AG10803 (cell line): ENCODE results near the gene BCAS3.

Source experiments
- DNase-seq: peaks from one replicate; pipeline ENCODE4 v3.0.0; 2010; ENCODE audit warnings: low read depth
- H3K4me3 ChIP-seq: 2 replicates; pipeline ENCODE4 v1.5.1; 2011; ENCODE audit warnings: mild to moderate bottlenecking, low read length, control low read depth
- TF ChIP-seq, protein P1 (sequence below): conservative IDR thresholded peaks from 2 replicates; pipeline ENCODE4 v1.5.1; 2011; ENCODE audit warnings: mild to moderate bottlenecking, low read length, control low read depth, inconsistent platforms

Gene BCAS3

DNA sequence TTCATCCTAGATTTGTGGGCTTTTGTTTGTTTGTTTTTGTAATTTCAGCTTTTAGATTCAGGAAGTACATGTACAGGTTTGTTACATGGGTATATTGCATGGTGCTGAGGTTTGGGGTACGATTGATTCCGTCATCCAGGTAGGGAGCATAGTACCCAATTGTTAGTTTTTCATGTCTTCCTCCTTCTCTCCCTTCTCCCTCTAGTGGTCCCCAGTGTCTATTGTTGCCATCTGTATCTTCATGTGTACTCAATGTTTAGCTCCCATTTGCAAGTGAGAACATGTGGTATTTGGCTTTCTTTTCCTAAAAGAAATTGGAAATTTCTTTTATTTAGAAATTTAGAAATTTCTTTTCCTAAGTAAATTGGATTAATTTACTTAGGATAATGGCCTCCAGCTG, 37.1 kb upstream of the BCAS3 start:
- no peak overlapping the region for H3K4me3 ChIP-seq
- DNase-seq, result peak; percentile 17
- TF ChIP-seq, protein P1, sequence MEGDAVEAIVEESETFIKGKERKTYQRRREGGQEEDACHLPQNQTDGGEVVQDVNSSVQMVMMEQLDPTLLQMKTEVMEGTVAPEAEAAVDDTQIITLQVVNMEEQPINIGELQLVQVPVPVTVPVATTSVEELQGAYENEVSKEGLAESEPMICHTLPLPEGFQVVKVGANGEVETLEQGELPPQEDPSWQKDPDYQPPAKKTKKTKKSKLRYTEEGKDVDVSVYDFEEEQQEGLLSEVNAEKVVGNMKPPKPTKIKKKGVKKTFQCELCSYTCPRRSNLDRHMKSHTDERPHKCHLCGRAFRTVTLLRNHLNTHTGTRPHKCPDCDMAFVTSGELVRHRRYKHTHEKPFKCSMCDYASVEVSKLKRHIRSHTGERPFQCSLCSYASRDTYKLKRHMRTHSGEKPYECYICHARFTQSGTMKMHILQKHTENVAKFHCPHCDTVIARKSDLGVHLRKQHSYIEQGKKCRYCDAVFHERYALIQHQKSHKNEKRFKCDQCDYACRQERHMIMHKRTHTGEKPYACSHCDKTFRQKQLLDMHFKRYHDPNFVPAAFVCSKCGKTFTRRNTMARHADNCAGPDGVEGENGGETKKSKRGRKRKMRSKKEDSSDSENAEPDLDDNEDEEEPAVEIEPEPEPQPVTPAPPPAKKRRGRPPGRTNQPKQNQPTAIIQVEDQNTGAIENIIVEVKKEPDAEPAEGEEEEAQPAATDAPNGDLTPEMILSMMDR, result peak; percentile 63

DNA sequence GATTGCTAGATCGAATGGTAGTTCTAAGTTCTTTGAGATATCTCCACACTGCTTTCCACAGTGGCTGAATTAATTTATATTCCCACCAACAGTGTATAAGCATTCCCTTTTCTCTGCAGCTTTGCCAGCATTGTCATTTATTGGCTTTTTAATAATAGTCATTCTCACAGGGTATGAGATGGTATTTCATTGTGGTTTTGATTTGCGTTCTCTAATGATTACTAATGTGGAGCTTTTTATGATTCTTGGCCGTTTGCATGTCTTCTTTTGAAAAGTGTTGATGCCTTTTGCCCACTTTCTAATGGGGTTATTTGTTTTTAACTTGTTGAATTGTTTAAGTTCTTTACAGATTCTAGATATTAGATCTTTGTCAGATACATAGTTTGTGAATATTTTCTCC, 36.5 kb upstream of the BCAS3 start:
- no peak overlapping the region for H3K4me3 ChIP-seq
- peak; percentile 47 for DNase-seq
- TF ChIP-seq, protein P1, result no peak

DNA sequence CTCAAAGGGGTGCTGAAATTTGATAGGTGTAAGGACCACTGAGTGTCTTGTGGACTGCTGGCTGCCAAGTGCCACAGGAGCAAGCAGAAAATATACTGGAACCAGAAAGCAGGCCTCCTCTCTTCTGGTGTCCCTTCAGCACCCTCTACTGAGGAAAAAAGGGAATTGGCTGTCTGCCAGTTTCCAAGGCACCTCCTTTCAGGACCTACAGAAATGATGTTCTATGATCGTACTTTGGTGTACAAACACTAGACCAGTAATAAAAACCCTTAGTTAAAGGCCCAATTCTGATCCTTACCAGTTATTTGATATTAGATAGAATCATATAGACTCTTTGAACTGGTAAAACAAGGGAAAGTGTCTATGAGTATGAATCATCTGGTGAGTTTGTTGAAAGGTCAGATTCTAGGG, 35.8 kb upstream of the BCAS3 start:
- TF ChIP-seq, protein P1, result peak; percentile 61
- peak; percentile 63 for DNase-seq
- H3K4me3 ChIP-seq, result no peak overlapping the region

DNA sequence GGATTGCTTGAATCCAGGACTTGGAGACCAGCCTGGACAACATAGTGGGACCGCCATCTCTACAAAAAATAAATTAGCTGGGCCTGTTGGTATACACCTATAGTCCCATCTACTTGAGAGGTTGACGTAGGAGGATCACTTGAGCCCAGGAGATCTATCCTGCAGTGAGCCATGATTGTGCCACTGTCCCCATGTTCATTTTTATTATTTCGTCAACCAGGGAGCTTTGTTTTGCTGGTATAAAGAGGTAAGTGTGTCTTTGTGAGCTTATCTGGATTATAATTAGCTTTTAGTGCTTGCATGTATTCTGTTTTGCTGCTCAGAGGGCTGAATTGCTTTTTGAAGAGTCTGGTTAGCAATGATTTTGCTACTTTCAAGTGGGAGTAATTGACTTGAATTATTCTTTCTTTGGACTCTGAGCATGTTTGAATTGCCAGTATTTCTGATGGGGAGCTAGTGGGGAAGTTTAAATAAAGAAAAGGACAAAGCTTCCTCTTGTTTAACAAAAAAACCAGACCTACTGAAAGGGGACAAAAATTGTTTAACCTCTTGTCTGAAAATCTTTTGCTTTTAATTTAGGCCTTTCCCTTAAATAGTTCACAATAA, 31.6 kb upstream of the BCAS3 start:
- H3K4me3 ChIP-seq, result no peak overlapping the region
- TF ChIP-seq, protein P1, result no peak
- DNase-seq, result no peak

DNA sequence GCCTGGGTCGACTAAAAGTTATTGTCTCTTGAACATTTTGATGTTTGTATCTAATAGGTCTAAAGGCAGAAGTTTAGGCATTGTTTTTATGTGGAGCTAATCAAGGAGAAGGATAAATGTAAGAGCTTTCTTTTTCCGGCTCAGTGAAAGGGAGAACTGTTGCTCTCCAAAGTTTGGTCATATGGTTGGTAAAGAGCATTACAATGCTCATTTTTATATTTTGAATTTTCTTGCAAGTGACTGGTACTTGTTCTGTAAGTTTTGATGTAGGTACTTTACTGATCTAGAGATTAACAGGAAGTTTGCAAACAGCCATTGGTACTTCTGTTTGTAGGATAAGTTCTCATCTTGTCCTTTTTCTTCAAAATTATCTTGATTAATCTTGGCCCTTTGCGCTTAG, 30.9 kb upstream of the BCAS3 start:
- DNase-seq, result no peak
- TF ChIP-seq, protein P1, result no peak
- H3K4me3 ChIP-seq, result no peak overlapping the region

DNA sequence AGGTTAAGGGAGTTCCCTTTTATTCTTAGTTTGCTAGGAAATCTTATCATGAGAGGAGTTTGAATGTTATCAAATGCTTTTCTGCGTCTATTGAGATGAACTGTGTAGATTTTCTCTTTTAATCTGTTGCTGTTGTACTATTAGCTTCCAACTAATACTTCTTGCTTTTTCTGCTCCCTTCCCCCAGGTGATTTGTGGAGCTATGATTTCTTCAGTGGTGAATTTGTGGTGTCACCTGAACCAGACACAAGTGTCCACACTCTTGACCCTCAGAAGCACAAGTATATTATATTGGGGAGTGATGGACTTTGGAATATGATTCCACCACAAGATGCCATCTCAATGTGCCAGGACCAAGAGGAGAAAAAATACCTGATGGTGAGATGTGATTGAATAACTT, 29.9 kb upstream of the BCAS3 start:
- no peak for DNase-seq
- no peak overlapping the region for H3K4me3 ChIP-seq
- TF ChIP-seq, protein P1, result no peak

DNA sequence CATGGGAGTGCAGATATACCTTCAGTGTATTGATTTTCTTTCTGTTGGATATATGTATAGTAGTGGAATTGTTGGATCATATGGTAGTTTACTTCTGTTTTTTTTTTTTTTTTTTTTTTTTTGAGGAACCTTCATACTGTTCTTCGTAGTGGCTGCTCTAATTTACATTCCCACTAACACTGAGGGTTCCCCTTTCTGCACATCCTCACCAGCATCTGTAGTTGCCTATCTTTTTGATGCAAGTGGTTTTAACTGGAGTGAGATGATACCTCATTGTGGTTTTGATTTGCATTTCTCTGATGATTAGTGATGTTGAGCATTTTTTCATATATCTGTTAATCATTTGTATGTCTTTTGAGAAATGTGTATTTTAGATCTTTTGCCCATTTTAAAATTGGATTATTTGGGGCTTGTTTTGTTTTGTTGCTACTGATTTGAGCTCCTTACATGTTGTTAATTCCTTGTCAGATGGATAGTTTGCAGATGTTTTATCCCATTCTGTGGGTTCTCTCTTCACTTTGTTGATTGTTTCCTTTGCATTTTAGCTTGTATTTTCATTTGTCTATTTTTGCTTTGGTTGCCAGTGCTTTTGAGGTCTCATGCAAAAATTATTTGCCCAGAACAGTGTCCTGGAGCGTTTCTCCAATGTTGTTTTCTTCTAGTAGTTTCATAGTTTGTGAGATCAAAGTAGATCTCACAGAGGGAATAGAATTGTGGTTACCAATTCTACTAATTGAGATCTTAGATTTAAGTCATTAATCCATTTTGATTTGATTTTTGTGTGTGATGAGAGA, 25.0 kb upstream of the BCAS3 start:
- TF ChIP-seq, protein P1, result no peak
- H3K4me3 ChIP-seq, result no peak overlapping the region
- DNase-seq, result no peak
